PFSK-1 (cell line): ENCODE results near the gene MOK.

Experiments
- FOXP2 ChIP-seq: optimal IDR thresholded peaks from 2 replicates; pipeline ENCODE3; 2011; ENCODE audit warnings: borderline replicate concordance, control low read depth, inconsistent platforms; ENCODE audit not compliant: insufficient read depth; ENCODE audit errors: extremely low read length, extremely low read depth
- POLR2AphosphoS5 ChIP-seq: IDR thresholded peaks from 2 replicates; pipeline ENCODE4 v1.6.1; 2012; ENCODE audit warnings: low read depth, mild to moderate bottlenecking, control low read depth, low read length, moderate library complexity
- SIN3A ChIP-seq: IDR thresholded peaks from 2 replicates; pipeline ENCODE4 v1.6.1; 2012; ENCODE audit warnings: mild to moderate bottlenecking, low read length, moderate library complexity, borderline replicate concordance; ENCODE audit not compliant: insufficient read depth
- TAF1 ChIP-seq: IDR thresholded peaks from 2 replicates; pipeline ENCODE4 v1.6.1; 2012; ENCODE audit warnings: low read length, control low read depth, borderline replicate concordance; ENCODE audit not compliant: insufficient read depth
- TF ChIP-seq, protein P1 (sequence below), 2 experiments: IDR thresholded peaks; 2 replicates each; pipeline versions ENCODE4 v1.6.1 to v1.8.0; 2011 to 2012; ENCODE audit warnings: low read depth in 2 of 2, low read length in 2 of 2, control low read depth in 1 of 2, inconsistent platforms in 1 of 2, mild to moderate bottlenecking in 1 of 2, moderate library complexity in 1 of 2; ENCODE audit not compliant: insufficient read depth in 1 of 2

Gene MOK

DNA sequence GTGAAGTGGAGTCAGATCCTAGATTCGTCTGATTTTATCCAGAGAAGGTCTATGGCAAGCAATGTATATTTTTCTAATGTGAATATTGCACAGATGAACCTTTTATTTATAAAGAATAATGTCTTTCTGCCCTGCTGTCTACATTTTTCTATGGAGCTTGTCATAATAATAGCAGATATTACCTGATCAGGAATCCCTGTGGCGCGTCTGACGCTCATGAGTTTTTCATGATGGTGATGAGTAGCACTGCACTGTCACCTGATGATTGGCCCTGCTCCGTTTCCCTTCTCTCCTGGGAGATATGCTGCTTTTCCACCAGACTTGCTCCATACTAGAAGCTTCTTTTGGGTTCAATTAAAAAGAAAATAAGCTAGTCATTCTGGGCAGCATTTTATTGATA is 37.3 kb upstream of the MOK start:
- TF ChIP-seq SIN3A (no peak), TAF1 (no peak), FOXP2 (no peak), POLR2AphosphoS5 (no peak)
- TF ChIP-seq, protein P1, sequence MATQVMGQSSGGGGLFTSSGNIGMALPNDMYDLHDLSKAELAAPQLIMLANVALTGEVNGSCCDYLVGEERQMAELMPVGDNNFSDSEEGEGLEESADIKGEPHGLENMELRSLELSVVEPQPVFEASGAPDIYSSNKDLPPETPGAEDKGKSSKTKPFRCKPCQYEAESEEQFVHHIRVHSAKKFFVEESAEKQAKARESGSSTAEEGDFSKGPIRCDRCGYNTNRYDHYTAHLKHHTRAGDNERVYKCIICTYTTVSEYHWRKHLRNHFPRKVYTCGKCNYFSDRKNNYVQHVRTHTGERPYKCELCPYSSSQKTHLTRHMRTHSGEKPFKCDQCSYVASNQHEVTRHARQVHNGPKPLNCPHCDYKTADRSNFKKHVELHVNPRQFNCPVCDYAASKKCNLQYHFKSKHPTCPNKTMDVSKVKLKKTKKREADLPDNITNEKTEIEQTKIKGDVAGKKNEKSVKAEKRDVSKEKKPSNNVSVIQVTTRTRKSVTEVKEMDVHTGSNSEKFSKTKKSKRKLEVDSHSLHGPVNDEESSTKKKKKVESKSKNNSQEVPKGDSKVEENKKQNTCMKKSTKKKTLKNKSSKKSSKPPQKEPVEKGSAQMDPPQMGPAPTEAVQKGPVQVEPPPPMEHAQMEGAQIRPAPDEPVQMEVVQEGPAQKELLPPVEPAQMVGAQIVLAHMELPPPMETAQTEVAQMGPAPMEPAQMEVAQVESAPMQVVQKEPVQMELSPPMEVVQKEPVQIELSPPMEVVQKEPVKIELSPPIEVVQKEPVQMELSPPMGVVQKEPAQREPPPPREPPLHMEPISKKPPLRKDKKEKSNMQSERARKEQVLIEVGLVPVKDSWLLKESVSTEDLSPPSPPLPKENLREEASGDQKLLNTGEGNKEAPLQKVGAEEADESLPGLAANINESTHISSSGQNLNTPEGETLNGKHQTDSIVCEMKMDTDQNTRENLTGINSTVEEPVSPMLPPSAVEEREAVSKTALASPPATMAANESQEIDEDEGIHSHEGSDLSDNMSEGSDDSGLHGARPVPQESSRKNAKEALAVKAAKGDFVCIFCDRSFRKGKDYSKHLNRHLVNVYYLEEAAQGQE (IDR thresholded peaks at IDR 0.05; ENCODE audit: insufficient read depth in 1 of 2, low read depth in 2 of 2, low read length in 2 of 2), result no peak

DNA sequence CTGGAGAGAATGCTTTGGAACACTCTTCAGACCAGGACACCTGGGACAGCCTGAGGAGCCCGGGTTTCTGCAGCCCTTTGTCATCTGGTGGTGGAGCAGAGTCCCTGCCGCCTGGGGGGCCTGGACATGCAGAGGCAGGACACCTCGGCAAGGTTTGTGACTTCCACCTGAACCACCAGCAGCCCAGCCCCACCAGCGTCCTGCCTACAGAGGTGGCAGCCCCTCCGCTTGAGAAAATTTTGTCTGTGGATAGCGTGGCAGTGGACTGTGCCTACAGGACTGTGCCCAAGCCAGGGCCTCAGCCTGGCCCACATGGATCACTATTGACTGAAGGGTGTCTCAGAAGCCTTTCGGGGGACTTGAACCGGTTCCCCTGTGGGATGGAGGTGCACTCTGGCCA is 36.6 kb upstream of the MOK start:
- TF ChIP-seq, protein P1 (IDR thresholded peaks at IDR 0.05; ENCODE audit: insufficient read depth in 1 of 2, low read depth in 2 of 2, low read length in 2 of 2), result no peak
- TF ChIP-seq TAF1 (no peak), POLR2AphosphoS5 (no peak), SIN3A (no peak), FOXP2 (no peak)

DNA sequence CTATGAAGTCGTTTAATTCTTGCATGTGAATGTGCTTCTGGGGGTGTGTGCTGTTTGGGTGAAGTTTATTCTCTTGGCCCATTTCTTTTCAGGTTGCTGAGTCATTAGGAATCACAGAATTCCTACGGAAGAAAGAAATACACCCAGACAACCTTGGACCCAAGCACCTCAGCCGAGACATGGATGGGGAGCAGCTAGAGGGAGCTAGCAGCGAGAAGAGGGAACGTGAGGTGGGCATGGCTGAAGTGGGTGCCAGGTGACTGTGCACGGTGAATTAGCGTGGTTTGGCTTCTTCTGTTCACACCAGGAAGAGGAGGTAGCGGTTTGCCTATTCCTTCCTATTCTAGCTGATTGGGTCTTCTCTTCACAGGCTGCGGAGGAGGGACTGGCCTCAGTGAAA is 33.8 kb upstream of the MOK start:
- TF ChIP-seq, protein P1 (IDR thresholded peaks at IDR 0.05; ENCODE audit: insufficient read depth in 1 of 2, low read depth in 2 of 2, low read length in 2 of 2), result no peak
- TF ChIP-seq TAF1, result no peak
- no peak for TF ChIP-seq SIN3A
- TF ChIP-seq FOXP2, result no peak
- TF ChIP-seq POLR2AphosphoS5, result no peak

DNA sequence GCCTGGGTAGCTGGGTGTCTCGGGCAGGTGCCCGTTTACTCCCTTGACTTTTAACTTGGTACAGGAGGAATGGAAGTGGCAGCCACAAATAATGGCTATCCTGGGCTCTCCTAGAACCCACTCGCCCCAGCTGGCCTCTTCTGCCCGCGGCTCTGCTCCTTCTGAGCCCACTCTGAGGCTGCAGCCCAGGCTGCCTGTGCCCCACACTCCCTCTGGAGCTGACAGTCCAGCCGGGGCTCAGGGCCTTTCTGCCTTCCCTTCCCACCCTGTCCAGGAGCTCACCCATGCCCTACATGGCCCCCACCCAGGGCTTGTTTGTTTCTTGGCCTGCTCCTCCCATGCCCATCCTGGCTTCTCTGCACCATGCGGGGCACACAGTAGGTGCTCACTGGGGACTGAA is 30.2 kb upstream of the MOK start:
- TF ChIP-seq SIN3A (no peak), POLR2AphosphoS5 (no peak)
- TF ChIP-seq, protein P1 (IDR thresholded peaks at IDR 0.05; ENCODE audit: insufficient read depth in 1 of 2, low read depth in 2 of 2, low read length in 2 of 2), result no peak

DNA sequence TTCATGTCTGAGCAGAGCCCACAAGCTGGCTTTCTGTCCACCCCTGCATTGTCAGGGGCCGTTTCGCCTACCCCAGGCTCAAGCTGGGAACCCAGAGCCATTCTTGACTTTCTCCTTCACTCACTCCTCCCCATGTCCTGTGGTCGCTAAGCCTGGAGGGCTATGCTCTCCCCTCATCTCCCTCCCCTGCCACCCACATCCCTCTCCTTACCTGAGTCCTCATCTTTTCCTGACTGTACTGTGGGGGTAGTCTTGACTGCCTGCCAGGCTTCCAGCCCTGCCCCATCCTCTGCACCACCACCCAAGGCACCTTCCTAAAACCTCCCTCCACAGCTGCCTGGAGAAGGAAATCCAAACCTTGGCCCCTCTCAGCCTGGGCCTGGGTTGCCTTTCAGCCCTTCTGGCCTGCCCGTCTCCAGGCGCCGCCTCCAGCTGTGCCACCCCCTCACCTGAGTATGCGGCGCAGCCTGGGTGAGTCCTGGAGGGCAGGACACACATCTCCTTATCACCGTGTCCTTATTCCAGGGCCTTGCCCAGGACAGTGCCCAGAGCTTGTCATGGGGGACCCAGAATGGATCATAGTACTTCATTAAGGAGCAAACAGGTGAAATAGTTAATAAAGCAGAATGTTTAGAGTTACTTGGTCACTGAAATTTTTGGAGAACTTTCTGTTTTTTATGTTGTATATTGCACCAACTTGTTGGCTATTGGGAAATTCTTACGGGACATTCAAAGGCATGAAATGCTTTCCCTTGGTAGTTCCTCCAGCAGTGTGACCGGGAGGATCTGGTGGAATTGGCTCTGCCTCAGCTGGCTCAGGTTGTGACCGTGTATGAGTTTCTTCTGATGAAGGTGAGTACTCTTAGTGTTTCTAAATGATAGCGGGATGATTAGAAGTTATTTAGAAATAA is 29.1 kb upstream of the MOK start:
- TF ChIP-seq, protein P1 (IDR thresholded peaks at IDR 0.05; ENCODE audit: insufficient read depth in 1 of 2, low read depth in 2 of 2, low read length in 2 of 2), result no peak
- no peak for TF ChIP-seq FOXP2
- TF ChIP-seq SIN3A, result no peak
- no peak for TF ChIP-seq POLR2AphosphoS5
- no peak for TF ChIP-seq TAF1
